Thoracic aorta (tissue), 2 donors: ENCODE measurements around the gene NAA20. TPM values are rescaled to one million over a fixed set of nuclear protein-coding genes. Genes with fewer than 3 reads are reported as not detected.

Source experiments
- total RNA-seq, 2 donors: library from RNA; depleted of rRNA; stranded (reverse); fragments of >200 nt; gene quantifications; one replicate each; pipeline versions ENCODE4 v1.1.0 to v1.2.3, GENCODE V29; 2016

Gene NAA20
- total RNA-seq, 2 donors from 2014 or later, result 14.6 to 16.9 TPM

Other genes with a start within 250 kb of the NAA20 start
- 10 to 100 TPM; 17.3 to 24.5 TPM for gene CRNKL1, start 35.1 kb downstream of the NAA20 start, total RNA-seq
- under 1 TPM in 1 of 2 donors, not detected in 1; 0.27 TPM for gene CFAP61, start 35.2 kb downstream of the NAA20 start, total RNA-seq